Neural cell (in vitro differentiated cells): ENCODE data around the gene ZC2HC1B. TPM values are rescaled to one million over a fixed set of nuclear protein-coding genes. Genes with fewer than 3 reads are reported as not detected.

Source experiments
- H2AFZ ChIP-seq: fragments of 200-600, 300-800 bp; sonication (generic), shearing (Covaris generic); 2 replicates; pipeline ENCODE4 v1.6.0; 2014; ENCODE audit warnings: low read depth, mild to moderate bottlenecking, antibody characterized with exemption, low read length, moderate library complexity
- H3F3A ChIP-seq: fragments of 200-600 bp; shearing (Covaris generic); 2 replicates; pipeline ENCODE4 v1.6.1; 2016; ENCODE audit warnings: mild to moderate bottlenecking, moderate library complexity, mixed read lengths, antibody characterized with exemption, low read length; ENCODE audit not compliant: insufficient read depth, poor library complexity, severe bottlenecking
- H3K27ac ChIP-seq: fragments of 200-600, 300-800 bp; sonication (generic), shearing (Covaris generic); 2 replicates; pipeline ENCODE4 v1.5.1; 2014; ENCODE audit warnings: mild to moderate bottlenecking, low read length, moderate library complexity
- H3K27me3 ChIP-seq: fragments of 300-800, 200-600 bp; sonication (generic), shearing (Covaris generic); 2 replicates; pipeline ENCODE4 v1.6.0; 2014; ENCODE audit warnings: mild to moderate bottlenecking, low read depth, low read length, moderate library complexity; ENCODE audit not compliant: insufficient read depth
- H3K36me3 ChIP-seq: fragments of 300-800, 200-600 bp; sonication (generic), shearing (Covaris generic); 2 replicates; pipeline ENCODE4 v1.5.1; 2014; ENCODE audit warnings: mild to moderate bottlenecking, antibody characterized with exemption, low read length, moderate library complexity; ENCODE audit not compliant: insufficient read depth
- H3K4me2 ChIP-seq: fragments of 300-800, 200-600 bp; sonication (generic), shearing (Covaris generic); 2 replicates; pipeline ENCODE4 v1.6.0; 2014; ENCODE audit warnings: mild to moderate bottlenecking, low read length
- H3K4me3 ChIP-seq: fragments of 300-800, 200-600 bp; sonication (generic), shearing (Covaris generic); 2 replicates; pipeline ENCODE4 v1.5.1; 2014; ENCODE audit warnings: mild to moderate bottlenecking, low read length, moderate library complexity
- H3K79me2 ChIP-seq: fragments of 200-600 bp; shearing (Covaris generic); replicated peaks from 2 replicates; pipeline ENCODE4 v1.6.0; 2014; ENCODE audit warnings: mild to moderate bottlenecking, low read length, moderate library complexity; ENCODE audit not compliant: insufficient read depth
- H3K9ac ChIP-seq: fragments of 300-800, 200-600 bp; sonication (generic), shearing (Covaris generic); 2 replicates; pipeline ENCODE4 v1.6.1; 2016; ENCODE audit warnings: mild to moderate bottlenecking, low read length, mixed read lengths
- H3K9me2 ChIP-seq: fragments of 200-600 bp; shearing (Covaris generic); 2 replicates; pipeline ENCODE4 v1.6.1; 2016; ENCODE audit warnings: mild to moderate bottlenecking, low read length, mixed read lengths; ENCODE audit not compliant: insufficient read depth
- H3K9me3 ChIP-seq: fragments of 200-600, 300-800 bp; sonication (generic), shearing (Covaris generic); 2 replicates; pipeline ENCODE4 v1.6.1; 2016; ENCODE audit warnings: mild to moderate bottlenecking, mixed run types, low read length, moderate library complexity, mixed read lengths
- H4K20me1 ChIP-seq: fragments of 200-600 bp; shearing (Covaris generic); 2 replicates; pipeline ENCODE4 v1.6.1; 2016; ENCODE audit warnings: mild to moderate bottlenecking, mixed run types; ENCODE audit not compliant: insufficient read depth
- CTCF ChIP-seq: fragments of 450-650 bp; IDR thresholded peaks from 2 replicates; pipeline ENCODE4 v1.5.1; 2014; ENCODE audit warnings: antibody characterized with exemption, mild to moderate bottlenecking, moderate library complexity; ENCODE audit not compliant: poor library complexity, severe bottlenecking
- EP300 ChIP-seq: fragments of 450-650 bp; conservative IDR thresholded peaks from 2 replicates; pipeline ENCODE4 v1.6.1; 2014; ENCODE audit warnings: antibody characterized with exemption, mild to moderate bottlenecking, moderate library complexity; ENCODE audit not compliant: poor library complexity, severe bottlenecking
- EZH2 ChIP-seq: fragments of 200-600, 300-800 bp; shearing (Covaris generic), sonication (generic); IDR thresholded peaks from 2 replicates; pipeline ENCODE4 v1.6.1; 2014; ENCODE audit warnings: antibody characterized with exemption, low read length, borderline replicate concordance, mild to moderate bottlenecking; ENCODE audit not compliant: insufficient read depth, poor library complexity, severe bottlenecking
- MXI1 ChIP-seq: fragments of 450-650 bp; conservative IDR thresholded peaks from 2 replicates; pipeline ENCODE4 v1.6.1; 2014; ENCODE audit warnings: antibody characterized with exemption, mild to moderate bottlenecking; ENCODE audit not compliant: poor library complexity, severe bottlenecking
- POLR2AphosphoS5 ChIP-seq: IDR thresholded peaks from 2 replicates; pipeline ENCODE4 v1.6.1; 2012
- RAD21 ChIP-seq: fragments of 450-650 bp; conservative IDR thresholded peaks from 2 replicates; pipeline ENCODE4 v1.6.1; 2014; ENCODE audit warnings: antibody characterized with exemption, mild to moderate bottlenecking, moderate library complexity
- SMC3 ChIP-seq: fragments of 450-650 bp; conservative IDR thresholded peaks from 2 replicates; pipeline ENCODE4 v1.6.1; 2014; ENCODE audit warnings: antibody characterized with exemption, mild to moderate bottlenecking, moderate library complexity; ENCODE audit not compliant: poor library complexity
- TAF1 ChIP-seq: IDR thresholded peaks from 2 replicates; pipeline ENCODE4 v1.6.1; 2012; ENCODE audit warnings: low read depth
- polyA plus RNA-seq: library from polyadenylated mRNA; depleted of rRNA; stranded (reverse); fragments of >200 nt; gene quantifications from 2 replicates; pipeline ENCODE4 v1.2.3, GENCODE V29; 2014
- TF ChIP-seq, protein P1 (sequence below): IDR thresholded peaks from 2 replicates; pipeline ENCODE4 v1.6.1; 2012; ENCODE audit warnings: borderline replicate concordance

ZC2HC1B gene
- polyA plus RNA-seq, 1 donor from 2014 or later, result not detected

- Histone ChIP-seq H3K27ac (no peak overlapping the region), H3K9me3 (peaks cover 3% of the 10 kb centered on the region), H3K4me2 (no peak overlapping the region), H3K36me3 (no peaks in the 10 kb centered on the region), H2AFZ (no peak overlapping the region), H3K9ac (no peak overlapping the region), H3K27me3 (no peaks in the 10 kb centered on the region), H4K20me1 (no peaks in the 10 kb centered on the region), H3K4me3 (no peak overlapping the region), H3F3A (no peaks in the 10 kb centered on the region), H3K9me2 (no peaks in the 10 kb centered on the region), H3K79me2 (no peaks in the 10 kb centered on the region)
- TF ChIP-seq EP300, result no peak
- TF ChIP-seq MXI1, result no peak
- TF ChIP-seq, protein P1, sequence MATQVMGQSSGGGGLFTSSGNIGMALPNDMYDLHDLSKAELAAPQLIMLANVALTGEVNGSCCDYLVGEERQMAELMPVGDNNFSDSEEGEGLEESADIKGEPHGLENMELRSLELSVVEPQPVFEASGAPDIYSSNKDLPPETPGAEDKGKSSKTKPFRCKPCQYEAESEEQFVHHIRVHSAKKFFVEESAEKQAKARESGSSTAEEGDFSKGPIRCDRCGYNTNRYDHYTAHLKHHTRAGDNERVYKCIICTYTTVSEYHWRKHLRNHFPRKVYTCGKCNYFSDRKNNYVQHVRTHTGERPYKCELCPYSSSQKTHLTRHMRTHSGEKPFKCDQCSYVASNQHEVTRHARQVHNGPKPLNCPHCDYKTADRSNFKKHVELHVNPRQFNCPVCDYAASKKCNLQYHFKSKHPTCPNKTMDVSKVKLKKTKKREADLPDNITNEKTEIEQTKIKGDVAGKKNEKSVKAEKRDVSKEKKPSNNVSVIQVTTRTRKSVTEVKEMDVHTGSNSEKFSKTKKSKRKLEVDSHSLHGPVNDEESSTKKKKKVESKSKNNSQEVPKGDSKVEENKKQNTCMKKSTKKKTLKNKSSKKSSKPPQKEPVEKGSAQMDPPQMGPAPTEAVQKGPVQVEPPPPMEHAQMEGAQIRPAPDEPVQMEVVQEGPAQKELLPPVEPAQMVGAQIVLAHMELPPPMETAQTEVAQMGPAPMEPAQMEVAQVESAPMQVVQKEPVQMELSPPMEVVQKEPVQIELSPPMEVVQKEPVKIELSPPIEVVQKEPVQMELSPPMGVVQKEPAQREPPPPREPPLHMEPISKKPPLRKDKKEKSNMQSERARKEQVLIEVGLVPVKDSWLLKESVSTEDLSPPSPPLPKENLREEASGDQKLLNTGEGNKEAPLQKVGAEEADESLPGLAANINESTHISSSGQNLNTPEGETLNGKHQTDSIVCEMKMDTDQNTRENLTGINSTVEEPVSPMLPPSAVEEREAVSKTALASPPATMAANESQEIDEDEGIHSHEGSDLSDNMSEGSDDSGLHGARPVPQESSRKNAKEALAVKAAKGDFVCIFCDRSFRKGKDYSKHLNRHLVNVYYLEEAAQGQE, result no peak
- no peak for TF ChIP-seq EZH2
- no peak for TF ChIP-seq POLR2AphosphoS5
- TF ChIP-seq CTCF, result no peak
- no peak for TF ChIP-seq RAD21
- no peak for TF ChIP-seq TAF1
- TF ChIP-seq SMC3, result no peak
Observed at GRCh38 chr6:143928853-143929252, 64.6 kb downstream of the ZC2HC1B start.

- Histone ChIP-seq H3K27ac (no peak overlapping the region), H3K4me2 (no peak overlapping the region), H3K9ac (no peak overlapping the region), H3K9me2 (no peaks in the 10 kb centered on the region), H4K20me1 (no peaks in the 10 kb centered on the region), H3K36me3 (no peaks in the 10 kb centered on the region), H3K27me3 (no peaks in the 10 kb centered on the region), H3F3A (no peaks in the 10 kb centered on the region), H3K4me3 (no peak overlapping the region), H2AFZ (no peak overlapping the region), H3K9me3 (peaks cover 3% of the 10 kb centered on the region), H3K79me2 (no peaks in the 10 kb centered on the region)
- TF ChIP-seq EP300 (no peak), POLR2AphosphoS5 (no peak), EZH2 (no peak), TAF1 (no peak), SMC3 (no peak), CTCF (no peak), RAD21 (no peak), MXI1 (no peak)
- TF ChIP-seq, protein P1, result no peak
Observed at GRCh38 chr6:143929975-143930374, 65.7 kb downstream of the ZC2HC1B start.
